HG03575 (cell line): Measurements from ENCODE around the gene SULT1B1.

Experiments used
- ATAC-seq: cut with Tn5 transposase; IDR thresholded peaks from one replicate; pipeline ENCODE4 v1.9.1; 2021; ENCODE audit not compliant: unreplicated experiment, insufficient number of reproducible peaks, low FRiP score; ENCODE audit errors: extremely low read depth

The SULT1B1 gene

DNA sequence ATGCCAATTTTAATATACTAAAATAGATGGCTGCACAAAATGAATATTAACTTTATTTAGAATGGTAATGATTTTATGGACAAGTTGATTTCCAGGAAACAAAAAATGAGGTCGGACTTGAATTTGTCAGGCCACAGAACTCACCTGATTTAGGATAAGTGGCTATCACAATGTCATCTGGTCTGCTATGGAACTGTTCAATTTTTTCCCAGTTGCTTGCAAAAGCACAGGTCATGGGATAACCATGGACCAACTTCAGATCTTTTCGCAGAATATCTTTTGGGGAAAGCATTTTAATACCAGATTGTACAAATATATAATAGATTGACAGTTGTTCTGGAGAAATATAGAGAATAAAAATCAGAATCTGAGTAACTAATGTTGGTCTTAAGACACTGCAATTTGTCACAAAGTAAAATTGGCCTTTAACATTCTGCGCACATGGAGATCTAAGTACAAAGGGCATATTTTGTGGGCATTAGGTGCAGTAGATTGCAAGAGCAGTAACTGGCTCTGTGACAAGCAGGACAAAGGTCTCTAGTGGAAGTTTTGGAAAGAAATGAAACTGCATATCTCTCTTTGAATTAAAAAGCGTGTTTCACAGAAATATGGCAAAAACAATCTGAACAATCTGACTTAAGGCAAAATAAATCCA, 5.4 kb downstream of the SULT1B1 start:
- ATAC-seq: no peak

DNA sequence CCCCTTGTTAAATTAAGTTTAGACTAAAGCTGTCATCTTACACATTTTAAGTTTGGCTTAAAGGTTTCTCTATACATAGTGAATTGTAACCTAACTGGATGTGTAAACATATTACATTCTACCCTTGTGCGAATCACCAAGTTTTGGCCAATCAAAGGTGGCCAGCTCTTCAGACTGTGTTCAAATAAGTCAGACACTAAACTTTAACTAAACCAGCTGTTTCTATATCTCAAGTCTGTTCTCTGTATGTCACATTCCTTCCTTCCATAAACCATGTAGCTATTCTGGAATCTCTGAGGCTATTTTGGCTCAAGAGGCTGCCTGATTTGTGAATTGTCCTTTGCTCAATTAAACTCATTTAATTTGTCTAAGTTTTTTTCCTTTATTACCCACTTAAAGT, 6.7 kb downstream of the SULT1B1 start:
- ATAC-seq: no peak

DNA sequence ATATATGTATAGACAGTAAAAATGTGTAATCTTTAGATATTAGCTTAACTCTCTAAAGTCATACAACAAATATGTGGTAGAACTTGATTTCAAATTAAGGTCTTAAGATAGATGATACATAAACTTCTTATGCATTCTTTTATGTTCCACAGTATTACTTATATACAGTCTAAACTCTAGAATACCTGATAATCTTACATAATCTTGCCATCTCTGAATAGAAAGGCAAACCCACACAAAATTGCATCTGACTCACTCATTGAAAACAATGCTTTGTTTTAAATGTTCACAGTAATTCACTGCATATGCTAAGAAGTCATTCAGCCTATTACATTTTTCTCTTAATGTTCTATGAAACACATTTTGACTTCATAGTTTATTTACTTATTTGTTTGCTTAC, 10.1 kb downstream of the SULT1B1 start:
- ATAC-seq: no peak

DNA sequence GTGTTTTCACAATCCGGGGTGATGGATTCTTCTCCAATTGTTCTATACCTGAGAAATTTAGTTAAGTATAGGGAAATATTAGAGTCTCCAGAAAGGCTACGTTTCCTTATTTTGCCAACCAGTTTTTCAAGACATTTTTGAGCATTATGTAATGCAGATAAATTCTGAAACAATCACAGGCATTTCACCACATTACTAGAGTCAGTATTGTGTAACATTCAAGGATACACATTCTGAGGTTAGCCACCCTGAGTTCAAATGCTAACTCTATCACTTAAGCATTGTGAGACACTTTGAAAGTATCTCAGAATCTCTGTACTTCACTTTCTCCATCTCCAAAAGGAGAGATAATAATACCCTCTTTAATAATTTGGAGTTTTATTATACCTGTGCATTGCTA, 10.6 kb downstream of the SULT1B1 start:
- ATAC-seq: no peak

DNA sequence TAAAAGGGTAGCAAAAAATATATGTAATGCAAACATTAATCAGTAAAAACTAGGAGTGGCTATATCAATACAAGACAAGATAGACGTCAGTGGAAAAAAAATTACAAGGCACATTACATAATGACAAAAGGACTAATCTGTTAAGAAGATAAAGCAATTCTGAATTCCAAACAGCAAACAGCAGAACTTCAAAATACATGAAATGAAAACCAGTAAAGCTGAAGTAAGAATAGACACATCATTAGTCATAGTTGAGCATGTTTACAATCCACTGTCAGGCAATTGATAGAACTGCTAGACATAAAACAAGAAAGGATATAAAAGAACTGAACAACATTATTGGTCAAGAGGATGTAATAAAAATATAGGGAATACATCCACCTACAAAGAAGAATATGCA, 12.2 kb downstream of the SULT1B1 start:
- ATAC-seq: no peak

DNA sequence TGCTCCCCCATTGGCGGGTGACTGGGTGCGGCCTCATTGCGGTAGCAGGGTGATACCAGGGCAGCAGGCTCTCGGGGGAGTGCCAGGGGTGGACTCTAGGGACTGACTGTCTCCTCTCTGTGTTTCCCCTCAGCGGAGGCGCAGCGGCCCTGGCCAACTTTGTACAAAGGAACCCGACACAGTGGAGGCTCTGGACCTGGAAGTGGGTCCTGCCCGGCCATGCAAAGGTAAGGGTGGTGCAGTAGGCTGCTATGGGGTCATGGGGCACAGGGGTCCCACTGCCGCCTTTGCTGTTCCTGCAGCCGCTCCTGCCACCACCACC, 16.3 kb downstream of the SULT1B1 start:
- no peak for ATAC-seq

DNA sequence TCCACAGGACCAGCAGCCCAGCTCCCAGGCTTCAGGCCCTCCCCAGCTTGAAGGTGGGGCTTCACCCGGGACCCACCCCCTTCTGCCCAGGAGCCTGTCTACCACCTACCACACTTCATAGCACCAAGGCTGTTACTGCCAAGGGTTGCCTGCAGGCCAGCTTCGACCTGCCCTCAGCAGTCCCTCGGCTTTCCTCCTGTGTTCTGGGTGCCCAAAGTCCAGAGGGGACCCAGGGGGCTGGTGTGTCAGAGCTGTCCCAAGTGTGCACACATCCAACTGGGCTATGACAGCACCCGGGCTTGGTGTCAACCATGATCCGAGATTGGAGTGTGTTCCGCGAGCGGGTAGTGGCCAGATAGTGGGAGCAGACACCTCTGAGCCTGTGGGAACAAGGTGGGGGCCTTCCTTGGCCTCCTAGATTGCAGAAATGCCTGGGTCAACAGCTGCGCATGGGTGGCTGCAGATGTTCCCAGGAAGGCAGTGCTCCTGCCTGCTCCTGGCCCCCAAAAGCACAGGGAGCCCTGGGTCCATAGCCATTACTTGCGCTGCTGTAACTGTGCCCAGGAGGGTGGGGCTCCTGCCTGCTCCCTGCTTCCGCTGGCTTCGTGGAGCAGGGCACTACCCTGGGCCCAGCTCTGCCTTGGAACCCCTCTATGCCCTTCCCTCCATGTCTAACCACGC, 16.8 kb downstream of the SULT1B1 start:
- ATAC-seq: no peak

DNA sequence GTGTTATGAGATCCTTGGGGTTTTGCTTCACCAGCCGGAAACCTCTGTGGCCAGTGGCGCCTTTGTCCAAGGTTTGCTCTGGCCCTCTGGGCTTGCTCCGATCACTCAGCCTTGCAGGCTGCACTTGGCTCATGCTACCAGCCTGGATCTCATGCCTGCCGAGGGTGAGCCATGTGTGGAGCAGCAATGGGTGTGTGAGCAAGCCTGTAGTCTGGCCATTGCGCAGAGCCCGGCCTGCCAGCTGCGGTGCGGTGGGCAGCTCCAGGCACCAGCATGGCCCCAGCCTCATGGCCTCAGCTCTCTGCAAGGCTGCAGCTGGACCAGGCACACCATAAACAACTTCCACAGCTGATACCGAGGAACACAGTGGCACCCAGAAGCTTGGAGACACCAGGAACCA, 17.8 kb downstream of the SULT1B1 start:
- no peak for ATAC-seq

DNA sequence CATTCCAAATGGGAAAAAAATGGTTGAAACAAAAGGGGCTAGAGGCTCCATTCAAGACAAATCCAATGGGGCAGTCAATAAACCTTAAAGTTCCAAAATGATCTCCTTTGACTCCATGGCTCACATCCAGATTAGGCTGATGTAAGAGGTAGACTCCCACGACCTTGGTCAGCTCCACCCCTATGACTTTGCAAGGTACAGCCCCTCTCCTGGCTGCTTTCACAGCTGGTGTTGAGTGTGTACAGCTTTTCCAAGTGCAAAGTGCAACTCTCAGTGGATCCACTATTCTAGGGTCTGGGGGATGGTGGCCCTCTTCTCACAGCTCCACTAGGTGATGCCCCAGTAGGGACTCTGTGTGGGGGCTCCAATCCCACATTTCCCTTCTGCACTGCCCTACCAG, 21.5 kb downstream of the SULT1B1 start:
- no peak for ATAC-seq

DNA sequence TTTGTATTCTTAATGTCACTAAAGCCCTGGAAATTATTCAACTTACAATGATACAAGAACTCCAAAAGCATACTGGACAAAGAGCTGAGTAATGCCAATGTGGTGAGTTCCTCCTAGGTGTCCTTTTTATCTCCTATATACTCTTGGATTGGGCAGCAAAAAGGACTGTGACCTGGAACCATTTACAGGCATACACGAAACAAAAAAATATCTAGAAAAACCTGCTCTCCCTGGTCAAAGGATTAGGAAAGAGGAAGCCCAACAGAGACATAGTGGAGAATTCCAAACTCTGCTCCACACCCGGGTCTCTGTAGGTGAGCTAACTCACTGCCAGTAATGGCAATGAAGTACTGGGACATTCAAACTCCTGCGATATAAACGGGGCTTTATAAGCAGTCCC, 25.3 kb downstream of the SULT1B1 start:
- ATAC-seq: no peak

DNA sequence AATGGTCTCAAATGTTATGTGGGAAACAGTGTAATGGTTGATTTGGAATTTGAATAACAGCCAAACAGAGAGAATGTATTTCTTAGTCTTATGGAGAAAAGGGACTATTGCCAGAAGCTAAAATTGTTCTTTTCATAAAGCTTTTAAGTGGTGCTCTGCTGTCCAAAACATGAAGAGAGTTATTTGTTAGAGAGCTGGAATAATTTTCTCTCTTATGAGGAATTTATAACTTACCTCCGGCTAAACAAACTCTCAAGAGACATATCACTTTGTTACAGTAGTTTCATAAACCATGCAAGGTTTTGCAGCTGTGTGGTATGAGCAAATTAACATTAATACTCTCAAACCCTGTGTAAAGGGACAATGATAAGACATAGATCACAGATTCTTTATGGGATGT, 28.6 kb downstream of the SULT1B1 start:
- ATAC-seq: no peak

DNA sequence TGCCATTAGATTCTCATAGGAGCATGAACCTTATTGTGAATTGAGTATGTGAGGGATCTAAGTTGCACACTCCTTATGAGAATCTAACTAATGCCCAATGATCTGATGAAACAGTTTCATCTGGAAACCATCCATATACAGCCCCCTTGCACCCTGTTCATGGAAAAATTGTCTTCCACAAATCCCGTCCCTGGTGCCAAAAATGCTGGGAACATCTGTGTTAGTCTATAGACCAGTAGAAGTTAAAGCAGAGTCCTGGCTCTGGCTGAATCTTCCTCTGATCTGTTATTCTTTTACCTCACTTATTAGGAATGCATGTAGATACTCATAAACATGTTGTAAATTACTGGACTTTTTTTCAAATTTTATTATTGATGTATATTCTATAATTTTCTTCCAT, 29.2 kb downstream of the SULT1B1 start:
- ATAC-seq: no peak

DNA sequence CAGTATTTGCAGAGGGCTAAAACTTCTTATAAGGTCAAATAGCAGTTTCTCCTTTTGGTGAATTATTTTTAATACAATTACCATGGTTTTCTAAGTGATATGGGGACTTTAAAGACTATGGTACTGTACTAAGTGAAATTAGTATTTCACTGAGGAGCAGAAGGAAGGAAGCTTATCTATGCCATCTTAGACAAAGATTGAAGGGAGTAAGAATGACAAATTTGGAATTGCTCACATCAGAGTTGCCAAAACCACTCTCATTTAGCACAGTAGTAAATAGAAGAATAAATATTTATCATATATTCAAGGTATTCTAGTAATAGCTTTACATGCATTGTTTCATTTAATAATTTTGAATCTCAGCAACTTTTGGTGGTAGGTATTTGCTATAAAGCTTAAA, 30.4 kb downstream of the SULT1B1 start:
- ATAC-seq: no peak

DNA sequence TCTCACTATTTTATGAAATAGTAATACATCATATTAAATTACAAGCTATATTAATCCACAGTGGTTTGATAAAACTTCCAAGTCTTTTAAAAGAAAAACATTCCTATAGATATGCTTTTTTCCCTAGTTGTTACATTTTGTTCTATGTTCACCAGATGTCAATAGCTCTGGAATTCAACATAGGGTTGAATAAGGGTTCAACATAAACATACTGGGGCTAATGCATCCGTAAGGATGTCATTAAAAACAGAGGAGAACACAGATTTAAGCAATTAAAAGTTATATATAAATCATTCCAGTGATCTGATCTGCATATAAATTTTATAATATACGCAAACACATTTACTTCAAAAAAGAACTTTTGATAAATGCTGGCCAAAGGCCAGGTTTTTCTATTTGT, 32.5 kb downstream of the SULT1B1 start:
- ATAC-seq: no peak

DNA sequence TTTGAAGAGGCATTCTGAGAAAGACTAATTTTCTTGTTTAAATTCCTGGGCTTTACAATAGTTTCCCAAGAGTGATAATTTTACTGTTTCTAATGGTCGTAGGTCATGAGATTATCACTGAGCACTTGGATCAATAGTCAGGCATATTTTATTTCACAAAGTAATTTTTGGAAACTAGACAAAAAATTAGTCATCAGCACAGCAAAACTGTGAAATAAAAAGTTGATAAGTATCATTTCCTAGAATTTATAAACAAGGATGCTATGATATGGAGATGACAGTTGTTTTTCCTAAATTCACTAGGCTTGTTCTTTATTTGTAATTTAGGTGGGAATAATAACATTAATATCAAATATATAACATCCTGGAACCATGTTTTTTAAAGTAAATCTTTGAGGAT, 33.0 kb downstream of the SULT1B1 start:
- no peak for ATAC-seq

DNA sequence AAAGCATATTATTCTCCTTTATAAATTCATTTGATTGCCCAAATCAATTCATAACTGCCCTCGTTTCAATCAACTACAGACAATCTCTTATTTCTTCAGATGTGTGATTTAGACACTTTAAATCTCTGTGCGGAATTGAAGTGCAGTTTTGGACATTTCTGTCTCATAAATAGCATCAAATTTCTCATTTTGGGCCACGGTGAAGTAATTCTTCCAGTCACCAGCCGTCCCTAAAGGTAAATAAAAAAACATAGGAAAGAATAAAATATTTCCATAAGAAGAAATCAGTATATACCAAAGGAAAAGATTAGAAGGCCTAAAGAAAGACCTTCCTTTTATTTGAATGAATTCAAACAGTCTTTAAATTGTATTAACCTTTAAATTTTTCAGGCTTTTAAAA, 33.4 kb downstream of the SULT1B1 start:
- no peak for ATAC-seq

DNA sequence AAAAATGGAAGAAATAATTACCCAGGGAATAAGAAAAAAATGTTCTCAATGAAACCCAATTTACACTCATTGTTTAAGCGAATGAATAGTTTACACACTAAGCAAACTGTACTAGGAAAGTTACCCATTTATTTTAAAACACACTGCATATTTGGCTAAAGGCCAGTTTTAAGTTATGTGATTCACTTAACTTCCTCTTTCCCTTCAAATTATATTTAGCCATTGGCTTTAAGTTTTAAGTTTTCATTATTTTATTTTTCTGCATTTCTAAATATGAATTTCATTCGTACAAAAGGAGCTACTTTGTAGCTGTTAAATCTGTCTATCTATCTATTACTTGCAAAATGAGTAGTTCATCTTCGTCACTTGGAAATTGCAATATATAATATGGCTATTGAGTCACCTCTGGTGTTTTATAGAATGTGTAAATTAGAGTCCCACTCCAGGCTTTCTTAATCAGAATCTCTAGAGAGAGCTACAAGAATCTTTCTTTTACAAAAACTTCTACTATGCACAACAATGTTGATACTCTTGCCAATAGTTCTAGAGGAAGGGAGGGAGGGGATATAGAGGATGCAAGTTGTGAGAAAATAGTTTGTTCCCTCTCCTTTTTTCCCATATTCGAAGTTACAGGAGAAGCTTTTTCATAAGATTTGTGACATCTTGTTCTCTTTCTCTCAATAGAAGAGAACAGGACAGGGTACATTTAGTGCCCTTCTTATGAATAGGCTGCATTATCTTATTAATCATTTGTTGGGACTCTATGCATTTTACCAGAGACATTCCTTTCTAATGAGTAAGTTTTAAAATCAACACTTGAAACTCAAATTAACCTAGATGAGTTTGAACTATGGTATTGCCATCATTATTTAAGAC, 41.8 kb downstream of the SULT1B1 start:
- ATAC-seq: no peak

DNA sequence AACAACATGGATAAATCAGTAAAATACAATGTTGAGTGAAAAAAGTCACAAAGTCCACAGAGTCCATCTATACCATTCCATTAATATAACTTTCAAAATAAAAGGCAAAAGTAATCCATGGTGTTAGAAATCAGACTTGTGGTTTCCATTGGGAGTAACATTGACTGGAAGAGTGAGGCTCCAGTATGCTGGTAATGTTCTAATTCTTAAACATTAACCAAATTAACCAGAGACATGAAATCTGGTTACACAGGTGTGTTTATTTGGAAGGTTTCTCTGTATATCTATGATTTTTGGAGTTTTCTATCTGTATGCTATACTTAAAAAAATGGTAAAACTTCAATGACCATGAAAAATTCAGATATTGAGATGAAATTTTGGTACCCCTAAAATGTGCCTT, 42.6 kb downstream of the SULT1B1 start:
- ATAC-seq: no peak

DNA sequence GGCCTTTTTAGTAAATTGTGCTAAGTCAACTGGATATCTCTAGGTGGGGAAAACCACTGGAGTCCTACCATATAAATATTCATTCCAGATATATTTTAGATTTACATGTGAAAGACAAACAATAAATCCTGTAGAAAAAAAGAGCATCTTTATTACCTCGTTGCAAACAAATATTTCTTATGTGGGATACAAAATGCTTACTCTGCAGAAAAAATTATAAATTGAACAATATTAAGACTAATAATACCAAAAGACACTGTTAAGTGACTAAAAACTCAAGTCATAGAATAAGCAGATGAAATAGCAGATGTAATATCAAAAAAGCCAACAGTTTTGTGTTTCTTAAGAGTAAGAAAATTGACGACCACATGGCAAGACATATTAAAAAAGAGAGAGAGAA, 43.8 kb downstream of the SULT1B1 start:
- no peak for ATAC-seq

DNA sequence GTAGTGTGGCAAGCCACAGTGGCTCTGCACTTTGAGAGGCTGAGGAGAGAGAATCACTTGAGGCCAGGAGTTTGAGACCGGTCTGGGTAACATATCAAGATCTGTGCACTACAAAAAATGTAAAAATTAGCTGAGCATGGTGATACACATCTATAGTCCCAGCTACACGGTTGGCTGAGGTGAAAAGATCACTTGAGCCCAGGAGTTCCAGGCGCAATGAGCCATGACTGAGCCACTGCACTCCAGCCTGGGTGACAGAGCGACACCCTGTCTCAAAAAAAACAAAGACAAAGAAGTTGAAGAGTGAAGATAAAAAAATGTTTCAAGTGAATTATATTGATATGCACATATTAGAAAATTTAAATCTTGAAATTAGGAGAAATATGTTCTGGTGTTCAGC, 46.3 kb downstream of the SULT1B1 start:
- no peak for ATAC-seq
